Renal cortex interstitium (tissue), 15 donors: ENCODE data around the gene FABP3. TPM values are rescaled to one million over a fixed set of nuclear protein-coding genes. Genes with fewer than 3 reads are reported as not detected.
A peak's percentile ranks its signal among the peaks of the same experiment; 100 is the strongest.

Source experiments
- DNase-seq, 11 donors: peaks; one replicate each; pipeline ENCODE4 v3.0.0-alpha.2; 2013; ENCODE audit warnings: low read depth in 9 of 11, low spot score in 4 of 11; ENCODE audit errors: extremely low read depth in 1 of 11
- long read RNA-seq, 16 experiments: transcript quantifications; one replicate each; lab custom pipeline, GENCODE V29; 2026
- polyA plus RNA-seq, 3 donors: library from polyadenylated mRNA; unstranded; fragments of 120-200 nt; gene quantifications; one replicate each; pipeline ENCODE4 v1.2.1, GENCODE V29; 2013; ENCODE audit not compliant: insufficient read length in 3 of 3

Gene FABP3
- 10 to 100 TPM; 72.7 to 92.7 (median 84.6) TPM for polyA plus RNA-seq
- long read RNA-seq, donor 1, transcript FABP3-203 (3 exons, 535 nt) = minor isoform, 8 of 26 reads
- long read RNA-seq, donor 1, transcript FABP3-201 (4 exons, 725 nt) = major isoform, 18 of 26 reads
- long read RNA-seq, donor 1, partial matches to known transcripts = 0 of 26 reads
- long read RNA-seq, donor 1, other reads (novel, unspliced or antisense) = 0 of 26 reads
- long read RNA-seq, donor 2, transcript FABP3-201 (4 exons, 725 nt) = major isoform, 20 of 32 reads
- long read RNA-seq, donor 2, partial matches to known transcripts = 9 of 32 reads
- long read RNA-seq, donor 2, other reads (novel, unspliced or antisense) = 0 of 32 reads
- long read RNA-seq, donor 3, transcript FABP3-201 (4 exons, 725 nt) = major isoform, 47 of 48 reads
- long read RNA-seq, donor 3, partial matches to known transcripts = 0 of 48 reads
- long read RNA-seq, donor 3, other reads (novel, unspliced or antisense) = 0 of 48 reads
- long read RNA-seq, donor 4, transcript FABP3-201 (4 exons, 725 nt) = major isoform, 22 of 24 reads
- long read RNA-seq, donor 4, partial matches to known transcripts = 0 of 24 reads
- long read RNA-seq, donor 4, other reads (novel, unspliced or antisense) = 0 of 24 reads
- long read RNA-seq, donor 5 = 0 reads
- long read RNA-seq, donor 6, transcript FABP3-201 (4 exons, 725 nt) = major isoform, 13 of 21 reads
- long read RNA-seq, donor 6, partial matches to known transcripts = 6 of 21 reads
- long read RNA-seq, donor 6, other reads (novel, unspliced or antisense) = 0 of 21 reads
- long read RNA-seq, donor 7, transcript FABP3-201 (4 exons, 725 nt) = major isoform, 51 of 59 reads
- long read RNA-seq, donor 7, transcript FABP3-203 (3 exons, 535 nt) = minor isoform, 8 of 59 reads
- long read RNA-seq, donor 7, partial matches to known transcripts = 0 of 59 reads
- long read RNA-seq, donor 7, other reads (novel, unspliced or antisense) = 0 of 59 reads
- long read RNA-seq, donor 8, transcript FABP3-201 (4 exons, 725 nt) = major isoform, 91 of 106 reads
- long read RNA-seq, donor 8, transcript FABP3-203 (3 exons, 535 nt) = minor isoform, 7 of 106 reads
- long read RNA-seq, donor 8, partial matches to known transcripts = 8 of 106 reads
- long read RNA-seq, donor 8, other reads (novel, unspliced or antisense) = 0 of 106 reads
- long read RNA-seq, donor 9, transcript FABP3-201 (4 exons, 725 nt) = major isoform, 35 of 36 reads
- long read RNA-seq, donor 9, partial matches to known transcripts = 0 of 36 reads
- long read RNA-seq, donor 9, other reads (novel, unspliced or antisense) = 0 of 36 reads
- long read RNA-seq, donor 10, transcript FABP3-201 (4 exons, 725 nt) = major isoform, 28 of 32 reads
- long read RNA-seq, donor 10, partial matches to known transcripts = 0 of 32 reads
- long read RNA-seq, donor 10, other reads (novel, unspliced or antisense) = 0 of 32 reads
- long read RNA-seq, donor 11, transcript FABP3-201 (4 exons, 725 nt) = major isoform, 25 of 26 reads
- long read RNA-seq, donor 11, partial matches to known transcripts = 0 of 26 reads
- long read RNA-seq, donor 11, other reads (novel, unspliced or antisense) = 0 of 26 reads
- long read RNA-seq, donor 12, transcript FABP3-201 (4 exons, 725 nt) = major isoform, 12 of 15 reads
- long read RNA-seq, donor 12, partial matches to known transcripts = 0 of 15 reads
- long read RNA-seq, donor 12, other reads (novel, unspliced or antisense) = 0 of 15 reads
- long read RNA-seq, donor 13, transcript FABP3-203 (3 exons, 535 nt) = minor isoform, 11 of 72 reads
- long read RNA-seq, donor 13, transcript FABP3-201 (4 exons, 725 nt) = major isoform, 47 of 72 reads
- long read RNA-seq, donor 13, partial matches to known transcripts = 14 of 72 reads
- long read RNA-seq, donor 13, other reads (novel, unspliced or antisense) = 0 of 72 reads
- long read RNA-seq, donor 14, transcript FABP3-201 (4 exons, 725 nt) = major isoform, 18 of 20 reads
- long read RNA-seq, donor 14, partial matches to known transcripts = 0 of 20 reads
- long read RNA-seq, donor 14, other reads (novel, unspliced or antisense) = 0 of 20 reads
- long read RNA-seq, donor 15, transcript FABP3-201 (4 exons, 725 nt) = major isoform, 19 of 21 reads
- long read RNA-seq, donor 15, partial matches to known transcripts = 0 of 21 reads
- long read RNA-seq, donor 15, other reads (novel, unspliced or antisense) = 0 of 21 reads
- long read RNA-seq, donor 16, transcript FABP3-201 (4 exons, 725 nt) = major isoform, 72 of 75 reads
- long read RNA-seq, donor 16, partial matches to known transcripts = 0 of 75 reads
- long read RNA-seq, donor 16, other reads (novel, unspliced or antisense) = 0 of 75 reads

DNA sequence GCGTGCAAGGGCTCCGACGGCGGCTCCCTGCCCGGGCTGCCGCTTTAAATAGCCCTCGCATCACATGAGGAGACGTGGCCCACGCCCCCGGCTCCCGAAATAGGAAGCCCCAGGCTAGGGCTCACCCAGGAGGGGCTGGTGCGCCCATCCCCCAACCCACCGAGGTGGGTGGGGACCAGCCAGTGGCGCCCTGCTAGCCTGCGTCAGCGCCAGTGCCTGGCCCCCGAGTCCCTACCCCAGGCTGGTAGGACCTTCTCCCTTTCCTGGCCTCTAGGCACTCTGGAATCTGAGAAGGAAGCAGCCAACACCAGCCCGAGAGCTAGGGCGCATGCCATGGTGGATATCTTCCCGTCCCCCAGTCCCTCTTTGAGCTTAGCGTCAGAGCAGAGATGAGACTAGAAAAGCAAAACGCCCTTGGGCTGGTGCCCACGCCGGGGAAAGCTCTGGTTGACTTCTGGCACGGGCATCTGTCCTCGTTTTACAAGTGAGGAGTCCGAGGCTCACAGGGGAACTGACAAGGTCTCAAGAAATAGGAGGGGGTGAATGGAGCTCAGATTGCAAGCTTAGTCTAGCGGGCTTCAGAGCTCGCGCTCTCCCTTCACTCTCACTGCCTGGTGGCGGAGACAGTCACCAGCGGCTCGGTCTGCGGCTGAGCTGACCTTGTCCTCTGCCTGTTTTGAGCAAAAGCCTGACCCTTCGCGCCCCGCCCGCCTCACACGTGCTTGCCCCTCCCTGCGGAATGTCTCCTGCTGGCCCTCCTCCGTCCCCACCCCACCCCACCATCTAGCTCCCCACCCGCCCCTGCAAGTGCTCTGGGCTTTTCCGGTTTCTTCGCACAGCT lies at the start of gene FABP3:
Gene FABP3, minus strand, starts transcription at position 21 of the 841 bp plus-strand sequence. CDS start 62 bp downstream, outside the sequence.
- peak in 10 of 11 donors; percentile 53 to 76 (median 62) for DNase-seq

GRCh38 chr1:31421371-31422040 lies 48.6 kb upstream of the FABP3 start:
- DNase-seq = peak in 1 of 11 donors; percentile 3

DNA sequence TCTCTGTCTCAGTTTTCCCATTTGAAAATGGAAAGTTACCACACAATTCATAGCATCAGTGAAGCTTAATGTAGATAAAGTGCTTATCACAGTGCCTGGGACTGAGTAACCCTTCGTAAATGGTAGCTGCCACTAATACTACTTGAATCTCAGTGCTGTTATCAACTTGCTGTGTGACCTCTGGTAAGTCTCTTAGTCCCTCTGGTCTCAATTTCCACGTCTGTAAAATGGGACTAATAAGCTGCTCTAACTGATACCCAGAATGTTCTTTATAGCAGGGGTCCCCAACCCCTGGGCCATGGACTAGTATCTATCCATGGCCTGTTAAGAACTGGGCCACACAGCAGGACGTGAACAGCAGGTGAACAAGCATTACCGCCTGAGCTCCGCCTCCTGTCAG lies 47.8 kb upstream of the FABP3 start:
- no peak for DNase-seq

- DNase-seq = no peak
Measured at GRCh38 chr1:31418626-31419323, 45.9 kb upstream of the FABP3 start.

- no peak for DNase-seq
Measured at GRCh38 chr1:31417148-31417547, 44.3 kb upstream of the FABP3 start.

GRCh38 chr1:31416101-31416736 lies 43.3 kb upstream of the FABP3 start:
- DNase-seq = peak in 1 of 11 donors; percentile 9

DNA sequence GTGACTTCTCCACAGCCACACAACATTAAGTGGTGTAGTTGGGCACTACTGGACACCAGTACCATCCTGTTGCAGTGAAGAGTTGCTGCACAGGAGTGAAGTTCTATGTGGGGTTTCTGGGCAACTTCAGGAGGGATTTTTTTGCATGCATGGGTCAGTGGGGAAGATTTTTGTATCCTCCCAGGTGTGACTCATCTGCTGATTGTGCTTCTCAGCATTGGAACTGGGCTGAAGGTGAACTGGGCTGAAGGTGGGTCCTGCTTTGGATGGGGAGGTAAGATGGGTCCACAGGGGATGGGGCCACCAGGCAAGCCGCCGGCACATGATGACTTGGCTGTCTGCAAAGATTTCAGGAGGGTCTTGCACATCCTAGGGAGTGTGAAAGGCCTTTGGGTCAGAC lies 42.8 kb upstream of the FABP3 start:
- no peak for DNase-seq

GRCh38 chr1:31414980-31415370 lies 42.1 kb upstream of the FABP3 start:
- no peak for DNase-seq

- DNase-seq = peak in 7 of 11 donors; percentile 12 to 56 (median 34)
Measured at GRCh38 chr1:31413405-31414001, 40.6 kb upstream of the FABP3 start.

GRCh38 chr1:31412732-31413404 lies 40.0 kb upstream of the FABP3 start, which contains the start of gene SERINC2:
TSS of gene SERINC2 (plus strand) at chr1:31413213. CDS start at chr1:31413266, 53 bp downstream.
- peak in 5 of 11 donors; percentile 4 to 31 (median 28) for DNase-seq

- no peak for DNase-seq
Measured at GRCh38 chr1:31412205-31412604, 39.3 kb upstream of the FABP3 start.

- no peak for DNase-seq
Measured at GRCh38 chr1:31410871-31411270, 38.0 kb upstream of the FABP3 start.
